Measurements from ENCODE around the gene RPTOR. TPM values are rescaled to one million over a fixed set of nuclear protein-coding genes. Genes with fewer than 3 reads are reported as not detected.

The RPTOR gene
- polyA plus RNA-seq, 1 of the 3 experiments (the other 2 are of a cell fraction), result 14.9 TPM

DNA sequence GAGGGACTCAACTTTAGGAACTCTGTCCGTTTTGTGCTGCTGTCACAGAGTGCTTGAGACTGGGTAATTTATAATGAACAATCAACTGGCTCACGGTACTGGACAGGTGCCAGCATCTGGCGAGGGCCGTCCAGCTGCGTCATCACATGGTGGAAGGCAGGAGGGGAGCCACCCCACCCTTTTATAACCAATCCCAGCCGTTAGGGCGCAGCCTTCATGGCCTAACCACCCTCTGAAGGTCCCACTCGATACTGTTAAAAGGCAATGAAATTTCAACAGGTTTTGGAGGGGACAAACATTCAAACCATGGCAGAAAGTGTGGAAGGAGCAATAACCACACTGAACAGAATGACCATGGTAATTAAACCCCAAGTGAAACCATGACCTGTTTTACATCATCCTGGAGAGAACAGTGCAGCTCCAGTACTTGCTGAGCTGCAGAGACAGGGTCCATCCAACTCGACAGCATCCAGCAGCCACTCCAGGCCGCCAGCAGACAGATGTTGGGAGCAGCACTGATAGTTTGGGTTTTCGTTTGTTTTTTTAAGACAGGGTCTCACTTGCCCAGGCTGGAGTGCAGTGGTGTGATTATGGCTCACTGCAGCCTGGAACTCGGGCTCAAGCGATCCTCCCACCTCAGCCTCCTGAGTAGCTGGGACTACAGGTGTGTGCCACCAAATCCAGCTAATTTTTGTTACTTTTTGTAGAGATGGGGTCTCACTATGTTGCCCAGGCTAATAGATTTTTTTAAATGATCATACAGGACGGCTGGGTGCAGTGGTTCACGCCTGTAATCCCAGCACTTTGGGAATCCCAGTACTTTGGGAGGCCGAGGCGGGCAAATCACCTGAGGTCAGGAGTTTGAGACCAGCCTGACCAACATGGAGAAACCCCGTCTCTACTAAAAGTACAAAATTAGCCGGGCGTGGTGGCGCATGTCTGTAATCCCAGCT, 458.0 kb downstream of the RPTOR start (continued):
- no peak for TF ChIP-seq GATA2 (CRISPR knock-in tag; IDR thresholded peaks at IDR 0.05)
- TF ChIP-seq NRF1 (IDR thresholded peaks at IDR 0.05; ENCODE audit: low read depth, low read length), result no peak
- TF ChIP-seq, protein P1, sequence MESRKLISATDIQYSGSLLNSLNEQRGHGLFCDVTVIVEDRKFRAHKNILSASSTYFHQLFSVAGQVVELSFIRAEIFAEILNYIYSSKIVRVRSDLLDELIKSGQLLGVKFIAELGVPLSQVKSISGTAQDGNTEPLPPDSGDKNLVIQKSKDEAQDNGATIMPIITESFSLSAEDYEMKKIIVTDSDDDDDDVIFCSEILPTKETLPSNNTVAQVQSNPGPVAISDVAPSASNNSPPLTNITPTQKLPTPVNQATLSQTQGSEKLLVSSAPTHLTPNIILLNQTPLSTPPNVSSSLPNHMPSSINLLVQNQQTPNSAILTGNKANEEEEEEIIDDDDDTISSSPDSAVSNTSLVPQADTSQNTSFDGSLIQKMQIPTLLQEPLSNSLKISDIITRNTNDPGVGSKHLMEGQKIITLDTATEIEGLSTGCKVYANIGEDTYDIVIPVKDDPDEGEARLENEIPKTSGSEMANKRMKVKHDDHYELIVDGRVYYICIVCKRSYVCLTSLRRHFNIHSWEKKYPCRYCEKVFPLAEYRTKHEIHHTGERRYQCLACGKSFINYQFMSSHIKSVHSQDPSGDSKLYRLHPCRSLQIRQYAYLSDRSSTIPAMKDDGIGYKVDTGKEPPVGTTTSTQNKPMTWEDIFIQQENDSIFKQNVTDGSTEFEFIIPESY (IDR thresholded peaks at IDR 0.05; ENCODE audit: borderline replicate concordance, low read depth), result no peak
- no peak for TF ChIP-seq TEAD4 (IDR thresholded peaks at IDR 0.05; ENCODE audit: borderline replicate concordance, insufficient read depth)
- no peak for TF ChIP-seq EZH2phosphoT487 (IDR thresholded peaks at IDR 0.05; ENCODE audit: borderline replicate concordance, low read depth)
- no peak for TF ChIP-seq RAD21 (IDR thresholded peaks at IDR 0.05; ENCODE audit: low read length)
- no peak for TF ChIP-seq RFX5 (IDR thresholded peaks at IDR 0.05; ENCODE audit: low read length)
- 0 out of 4 replicates have a peak, but pooled peaks of 1 of the 2 experiments have one; percentile 13 for TF ChIP-seq EP300 (IDR thresholded peaks at IDR 0.05; ENCODE audit: borderline replicate concordance in 1 of 2, low read depth in 1 of 2, low read length in 1 of 2)
- TF ChIP-seq, protein P2, sequence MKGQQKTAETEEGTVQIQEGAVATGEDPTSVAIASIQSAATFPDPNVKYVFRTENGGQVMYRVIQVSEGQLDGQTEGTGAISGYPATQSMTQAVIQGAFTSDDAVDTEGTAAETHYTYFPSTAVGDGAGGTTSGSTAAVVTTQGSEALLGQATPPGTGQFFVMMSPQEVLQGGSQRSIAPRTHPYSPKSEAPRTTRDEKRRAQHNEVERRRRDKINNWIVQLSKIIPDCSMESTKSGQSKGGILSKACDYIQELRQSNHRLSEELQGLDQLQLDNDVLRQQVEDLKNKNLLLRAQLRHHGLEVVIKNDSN (IDR thresholded peaks at IDR 0.05; ENCODE audit: borderline replicate concordance, low read depth), result no peak

DNA sequence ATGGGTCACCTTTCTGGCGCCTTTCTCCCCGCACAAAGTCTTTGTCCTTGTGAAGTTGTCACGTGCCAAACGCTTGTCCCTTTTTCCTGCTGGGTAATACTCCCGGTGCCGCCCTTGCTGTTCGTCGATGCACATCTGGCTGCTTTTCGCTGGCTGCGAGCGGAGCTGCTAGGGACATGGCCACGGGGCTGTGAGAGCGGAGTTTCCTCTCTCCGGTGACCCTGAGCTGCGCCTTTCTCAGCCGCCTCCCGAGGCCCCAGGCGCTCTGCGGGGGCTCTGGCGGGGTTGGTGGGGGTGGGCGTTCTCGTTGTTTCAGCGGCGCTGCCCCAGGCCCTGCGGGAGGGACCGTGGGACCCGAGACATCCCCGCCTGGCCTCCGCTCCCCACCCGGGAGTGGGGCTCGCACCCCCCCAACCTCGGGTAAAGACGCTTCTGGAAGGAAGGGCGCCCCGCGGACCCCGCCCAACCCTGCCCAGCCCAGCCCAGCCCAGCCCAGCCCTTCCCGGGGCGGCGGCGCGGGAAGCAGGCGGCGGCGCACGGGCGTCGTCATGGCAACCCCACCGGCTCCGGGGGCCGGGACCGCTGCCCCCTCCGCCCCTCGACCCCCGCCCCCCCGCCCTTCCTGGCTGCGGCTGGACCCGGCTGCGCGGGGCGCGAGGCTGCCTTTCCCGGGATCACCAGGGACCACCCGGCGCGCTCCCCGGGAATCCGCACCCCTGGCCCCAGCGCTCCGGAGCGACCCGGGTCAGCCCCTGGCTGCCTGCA, 459.3 kb downstream of the RPTOR start:
- no peaks in the 10 kb centered on the region for H3K9me2 ChIP-seq
- DNase-seq, result peak; percentile 80
- no peak for TF ChIP-seq RCOR1 (IDR thresholded peaks at IDR 0.05; ENCODE audit: low read length)
- TF ChIP-seq, protein P2 (IDR thresholded peaks at IDR 0.05; ENCODE audit: borderline replicate concordance, low read depth), result 0 out of 2 replicates have a peak, but pooled peaks have one; percentile 39
- TF ChIP-seq RAD21 (IDR thresholded peaks at IDR 0.05; ENCODE audit: low read length), result no peak
- no peak for TF ChIP-seq TCF12 (IDR thresholded peaks at IDR 0.05)
- TF ChIP-seq POLR2AphosphoS5 (IDR thresholded peaks at IDR 0.05; ENCODE audit: low read depth, low read length), result no peak
- no peak for TF ChIP-seq NRF1 (IDR thresholded peaks at IDR 0.05; ENCODE audit: low read depth, low read length)
- TF ChIP-seq TEAD4 (IDR thresholded peaks at IDR 0.05; ENCODE audit: borderline replicate concordance, insufficient read depth), result no peak
- TF ChIP-seq SIN3A (IDR thresholded peaks at IDR 0.05; ENCODE audit: borderline replicate concordance, low read depth, low read length), result no peak
- no peak for TF ChIP-seq YY1 (IDR thresholded peaks at IDR 0.05; ENCODE audit: low read depth)
- no peak for TF ChIP-seq GABPA (IDR thresholded peaks at IDR 0.05; ENCODE audit: low read depth)
- peak; percentile 98; the same call in 1 of the 2 replicates for TF ChIP-seq EZH2phosphoT487 (IDR thresholded peaks at IDR 0.05; ENCODE audit: borderline replicate concordance, low read depth)
- TF ChIP-seq FOSL2 (IDR thresholded peaks at IDR 0.05; ENCODE audit: borderline replicate concordance, low read depth), result no peak
- TF ChIP-seq CHD2 (IDR thresholded peaks at IDR 0.05; ENCODE audit: low read length, partially characterized antibody), result no peak
- 7% methylated on average over 28 of the region's 72 CpGs for WGBS (ENCODE audit: low lambda C conversion rate)
- H3K4me3 ChIP-seq (ENCODE audit: low read depth in 2 of 2, low read length in 1 of 2), result no peak overlapping the region; a peak in 1 of 4 replicates
- peaks cover 63% of the 10 kb centered on the region for H3K27me3 ChIP-seq (ENCODE audit: insufficient read depth)
- no peak overlapping the region for H3K27ac ChIP-seq (ENCODE audit: low read depth in 2 of 2, low read length in 1 of 2)
- H3K36me3 ChIP-seq (replicated peaks in 1 of 2; ENCODE audit: control insufficient read depth in 1 of 2, insufficient read depth in 2 of 2, low read length in 1 of 2), result peaks cover 0 to 14% of the 10 kb centered on the region in 2 experiments
- peaks cover 27% of the 10 kb centered on the region for H3F3A ChIP-seq (replicated peaks; ENCODE audit: insufficient read depth)
- ChIA-PET POLR2A (no interaction called here), CTCF (interaction anchor here (1.0 to 5.7 kb wide), 8 partner anchors 13 to 236 kb away, joined by 3 to 45 read pairs (median 5); partner anchors contain the start of gene CHMP6)
- peaks cover 24% of the 10 kb centered on the region for H4K20me1 ChIP-seq (ENCODE audit: insufficient read depth)
- peaks cover 5 to 14% of the 10 kb centered on the region in 2 experiments; a peak in 1 of 4 replicates for H3K4me1 ChIP-seq (ENCODE audit: control insufficient read depth in 1 of 2, insufficient read depth in 2 of 2, low read depth in 1 of 2, low read length in 1 of 2)
- no peaks in the 10 kb centered on the region for H3K9me3 ChIP-seq
- no peak overlapping the region for H3K9ac ChIP-seq
- no peaks in the 10 kb centered on the region for H3K79me2 ChIP-seq (ENCODE audit: insufficient read depth)
- H2AFZ ChIP-seq (ENCODE audit: low read depth), result no peak overlapping the region
- H3K4me2 ChIP-seq, result no peak overlapping the region; the same call in 1 of the 2 replicates
